Measurements from ENCODE around the gene CELF2. TPM values are rescaled to one million over a fixed set of nuclear protein-coding genes. Genes with fewer than 3 reads are reported as not detected.
A peak's percentile ranks its signal among the peaks of the same experiment; 100 is the strongest.

Gene CELF2
- total RNA-seq, 1 donor from 2014 or later = 3.8 TPM

DNA sequence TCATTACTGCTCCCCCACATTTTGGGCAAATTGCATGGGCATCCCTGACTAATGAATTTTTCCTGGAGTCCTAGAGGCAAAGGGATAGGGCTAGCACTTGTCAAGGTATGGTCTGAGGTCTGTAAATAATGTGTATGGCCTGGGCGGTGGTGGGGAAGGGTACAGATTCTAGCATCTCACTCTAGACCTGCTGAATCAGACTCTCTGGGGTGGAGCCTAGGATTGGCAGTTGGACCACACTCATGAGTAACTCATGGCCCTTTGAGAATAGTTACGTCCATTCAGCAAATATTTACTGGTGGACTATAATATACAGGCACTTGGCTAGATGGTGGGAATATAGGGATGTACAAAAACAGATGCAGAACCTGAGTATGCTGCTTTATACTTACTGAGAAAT lies 118.0 kb downstream of the CELF2 start:
- H3K27ac Mint-ChIP-seq = no peak overlapping the region
- TF ChIP-seq, protein P1, sequence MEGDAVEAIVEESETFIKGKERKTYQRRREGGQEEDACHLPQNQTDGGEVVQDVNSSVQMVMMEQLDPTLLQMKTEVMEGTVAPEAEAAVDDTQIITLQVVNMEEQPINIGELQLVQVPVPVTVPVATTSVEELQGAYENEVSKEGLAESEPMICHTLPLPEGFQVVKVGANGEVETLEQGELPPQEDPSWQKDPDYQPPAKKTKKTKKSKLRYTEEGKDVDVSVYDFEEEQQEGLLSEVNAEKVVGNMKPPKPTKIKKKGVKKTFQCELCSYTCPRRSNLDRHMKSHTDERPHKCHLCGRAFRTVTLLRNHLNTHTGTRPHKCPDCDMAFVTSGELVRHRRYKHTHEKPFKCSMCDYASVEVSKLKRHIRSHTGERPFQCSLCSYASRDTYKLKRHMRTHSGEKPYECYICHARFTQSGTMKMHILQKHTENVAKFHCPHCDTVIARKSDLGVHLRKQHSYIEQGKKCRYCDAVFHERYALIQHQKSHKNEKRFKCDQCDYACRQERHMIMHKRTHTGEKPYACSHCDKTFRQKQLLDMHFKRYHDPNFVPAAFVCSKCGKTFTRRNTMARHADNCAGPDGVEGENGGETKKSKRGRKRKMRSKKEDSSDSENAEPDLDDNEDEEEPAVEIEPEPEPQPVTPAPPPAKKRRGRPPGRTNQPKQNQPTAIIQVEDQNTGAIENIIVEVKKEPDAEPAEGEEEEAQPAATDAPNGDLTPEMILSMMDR (IDR thresholded peaks at IDR 0.05; ENCODE audit: unreplicated experiment) = no peak
- no peaks in the 10 kb centered on the region for H3K9me3 Mint-ChIP-seq (ENCODE audit: low read depth)
- H3K4me3 Mint-ChIP-seq (ENCODE audit: low read depth) = no peak overlapping the region
- H3K36me3 Mint-ChIP-seq (ENCODE audit: insufficient read depth) = no peaks in the 10 kb centered on the region
- H3K27me3 Mint-ChIP-seq = peaks cover 24% of the 10 kb centered on the region
- no peaks in the 10 kb centered on the region for H3K4me1 Mint-ChIP-seq (ENCODE audit: low read depth)
- no peak for DNase-seq (ENCODE audit: low spot score, unreplicated experiment)

DNA sequence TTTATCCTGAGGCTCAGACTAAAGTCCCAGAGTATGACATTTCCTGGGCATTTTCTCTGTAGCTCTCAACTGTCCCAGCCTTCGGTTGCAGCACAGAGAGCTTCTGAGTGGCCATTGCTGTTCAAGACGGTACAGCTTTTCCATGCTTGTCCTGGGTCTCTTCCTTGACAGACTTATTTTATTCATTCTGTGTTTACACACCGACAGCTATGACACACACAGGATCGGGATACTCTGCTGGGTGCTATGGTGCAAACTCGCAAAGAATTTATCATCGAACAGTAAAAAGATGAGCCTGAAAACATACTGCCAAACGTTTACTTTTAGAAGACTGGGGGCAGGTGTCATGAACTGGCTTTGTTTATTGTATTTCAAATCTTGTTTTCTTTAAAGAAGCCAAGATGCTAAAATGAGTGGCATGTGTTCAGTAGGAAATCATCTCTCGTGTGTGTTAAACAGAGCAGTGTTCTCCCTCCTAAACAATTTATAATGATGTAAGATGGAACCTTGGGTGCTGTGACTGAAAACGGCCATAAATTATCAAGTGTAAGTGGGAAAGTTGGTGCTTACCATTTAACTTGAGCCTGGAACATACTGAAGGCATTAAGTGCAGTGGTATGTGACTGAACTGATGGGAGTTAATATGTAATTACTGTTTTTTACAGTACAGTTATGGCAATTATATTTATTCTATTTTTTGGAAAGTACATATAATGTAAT lies 120.8 kb downstream of the CELF2 start:
- Mint-ChIP-seq H3K36me3 (ENCODE audit: insufficient read depth) (no peaks in the 10 kb centered on the region), H3K27me3 (peaks cover 26% of the 10 kb centered on the region), H3K4me3 (ENCODE audit: low read depth) (no peak overlapping the region), H3K9me3 (ENCODE audit: low read depth) (peaks cover 3% of the 10 kb centered on the region), H3K4me1 (ENCODE audit: low read depth) (peaks cover 1% of the 10 kb centered on the region), H3K27ac (no peak overlapping the region)
- TF ChIP-seq, protein P1 (IDR thresholded peaks at IDR 0.05; ENCODE audit: unreplicated experiment) = no peak
- no peak for DNase-seq (ENCODE audit: low spot score, unreplicated experiment)

DNA sequence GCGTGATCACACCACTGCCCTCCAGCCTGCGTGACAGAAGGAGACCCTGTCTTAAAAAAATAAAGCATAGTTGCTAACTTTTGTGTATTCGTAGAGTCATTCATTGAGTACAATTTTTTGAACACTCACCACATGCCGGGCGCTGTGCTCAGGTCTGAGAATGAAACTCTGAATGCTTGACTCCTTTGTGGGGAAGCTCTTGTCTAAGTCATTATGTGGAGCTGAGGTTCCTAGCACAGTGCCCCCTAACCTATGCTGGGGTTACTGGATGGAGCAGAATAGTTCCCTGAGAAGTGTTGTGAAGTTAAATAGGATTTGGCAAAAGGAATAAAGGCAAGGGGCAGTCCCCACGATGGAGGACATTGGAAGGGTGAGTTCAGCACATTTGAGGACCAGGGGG lies 123.3 kb downstream of the CELF2 start:
- Mint-ChIP-seq H3K27me3 (peaks cover 5% of the 10 kb centered on the region), H3K36me3 (ENCODE audit: insufficient read depth) (no peaks in the 10 kb centered on the region), H3K4me3 (ENCODE audit: low read depth) (no peak overlapping the region), H3K9me3 (ENCODE audit: low read depth) (peaks cover 3% of the 10 kb centered on the region), H3K4me1 (ENCODE audit: low read depth) (peaks cover 4% of the 10 kb centered on the region), H3K27ac (no peak overlapping the region)
- no peak for DNase-seq (ENCODE audit: low spot score, unreplicated experiment)
- TF ChIP-seq, protein P1 (IDR thresholded peaks at IDR 0.05; ENCODE audit: unreplicated experiment) = no peak

DNA sequence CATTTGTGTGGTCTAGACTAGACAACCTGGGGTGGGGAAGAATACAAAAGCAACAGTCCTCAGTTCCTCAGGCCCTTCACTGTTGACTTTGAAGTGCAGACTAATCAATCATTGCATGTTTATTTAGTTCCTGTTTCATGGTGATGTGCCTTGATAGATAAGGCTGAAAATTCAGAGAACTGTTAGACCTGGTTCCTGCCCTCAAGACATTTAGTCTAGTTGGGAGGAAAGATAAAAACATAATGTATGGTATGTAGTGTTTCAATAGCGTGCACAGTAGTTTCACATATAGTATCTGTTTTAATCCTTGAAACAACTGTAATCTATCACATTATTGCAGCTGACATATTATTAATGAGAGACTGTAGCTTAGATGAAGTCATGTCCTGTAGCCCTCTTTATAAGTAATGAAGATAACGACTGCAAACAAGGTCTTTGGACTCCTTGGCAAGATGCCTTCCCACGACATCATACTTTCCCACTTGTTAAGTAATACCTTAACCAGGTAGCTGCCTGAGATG lies 124.0 kb downstream of the CELF2 start:
- TF ChIP-seq, protein P1 (IDR thresholded peaks at IDR 0.05; ENCODE audit: unreplicated experiment) = no peak
- Mint-ChIP-seq H3K9me3 (ENCODE audit: low read depth) (peaks cover 3% of the 10 kb centered on the region), H3K4me3 (ENCODE audit: low read depth) (no peak overlapping the region), H3K27ac (peak overlapping the region; percentile 7), H3K4me1 (ENCODE audit: low read depth) (peaks cover 6% of the 10 kb centered on the region), H3K36me3 (ENCODE audit: insufficient read depth) (no peaks in the 10 kb centered on the region), H3K27me3 (peaks cover 5% of the 10 kb centered on the region)
- no peak for DNase-seq (ENCODE audit: low spot score, unreplicated experiment)

DNA sequence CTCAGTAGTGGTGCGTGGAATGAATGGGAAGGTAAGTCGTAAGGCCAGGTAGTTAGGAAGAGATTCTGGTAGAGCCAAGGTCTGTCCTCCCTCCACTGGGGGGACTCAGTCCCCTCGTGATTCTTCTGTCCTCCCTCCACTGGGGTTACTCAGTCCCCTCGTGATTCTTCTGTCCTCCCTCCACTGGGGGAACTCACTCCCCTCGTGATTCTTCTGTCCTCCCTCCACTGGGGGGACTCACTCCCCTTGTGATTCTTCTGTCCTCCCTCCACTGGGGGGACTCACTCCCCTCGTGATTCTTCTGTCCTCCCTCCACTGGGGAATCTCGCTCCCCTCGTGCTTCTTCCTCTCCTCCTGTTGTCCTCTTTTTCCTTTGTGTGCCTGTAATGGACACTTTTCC lies 125.1 kb downstream of the CELF2 start:
- TF ChIP-seq, protein P1 (IDR thresholded peaks at IDR 0.05; ENCODE audit: unreplicated experiment) = no peak
- no peak overlapping the region for H3K4me3 Mint-ChIP-seq (ENCODE audit: low read depth)
- H3K4me1 Mint-ChIP-seq (ENCODE audit: low read depth) = peaks cover 7% of the 10 kb centered on the region
- peaks cover 3% of the 10 kb centered on the region for H3K9me3 Mint-ChIP-seq (ENCODE audit: low read depth)
- no peaks in the 10 kb centered on the region for H3K36me3 Mint-ChIP-seq (ENCODE audit: insufficient read depth)
- no peak for DNase-seq (ENCODE audit: low spot score, unreplicated experiment)
- no peak overlapping the region for H3K27ac Mint-ChIP-seq
- H3K27me3 Mint-ChIP-seq = peaks cover 5% of the 10 kb centered on the region
